Mesendoderm (in vitro differentiated cells): ENCODE results near the gene TDP2.
"Not testable (repeated sequence)": the region's sequence is repeated elsewhere in the genome, so short reads cannot be mapped to it uniquely, and the experiment has no call there.

Experiments
- DNase-seq: peaks from one replicate; pipeline ENCODE4 v3.0.0; 2013
- H2AK5ac ChIP-seq: 2 replicates; pipeline ENCODE4 v1.6.1; 2013; ENCODE audit warnings: low read length, inconsistent platforms
- H2BK120ac ChIP-seq: 2 replicates; pipeline ENCODE4 v1.6.1; 2013; ENCODE audit warnings: low read depth, mild to moderate bottlenecking, low read length, moderate library complexity, mixed read lengths
- H2BK15ac ChIP-seq: replicated peaks from 2 replicates; pipeline ENCODE4 v1.6.1; 2013; ENCODE audit warnings: low read depth, mild to moderate bottlenecking, moderate library complexity
- H2BK5ac ChIP-seq: 2 replicates; pipeline ENCODE4 v1.6.1; 2013; ENCODE audit warnings: low read length, inconsistent platforms
- H3K18ac ChIP-seq: 2 replicates; pipeline ENCODE4 v1.6.1; 2013; ENCODE audit warnings: mild to moderate bottlenecking, low read length, mixed read lengths
- H3K23ac ChIP-seq: one replicate; pipeline ENCODE4 v1.6.1; 2013; ENCODE audit warnings: low read length
- H3K27ac ChIP-seq: 2 replicates; pipeline ENCODE4 v1.5.1; 2013; ENCODE audit warnings: low read depth, mild to moderate bottlenecking, inconsistent platforms, low read length, moderate library complexity
- H3K27me3 ChIP-seq: 2 replicates; pipeline ENCODE4 v1.6.1; 2013; ENCODE audit warnings: low read length, control low read depth, mild to moderate bottlenecking, inconsistent platforms; ENCODE audit not compliant: insufficient read depth, poor library complexity
- H3K36me3 ChIP-seq: 2 replicates; pipeline ENCODE4 v1.6.1; 2013; ENCODE audit warnings: low read length, inconsistent platforms; ENCODE audit not compliant: control insufficient read depth, insufficient read depth
- H3K4ac ChIP-seq: one replicate; pipeline ENCODE4 v1.6.1; 2013; ENCODE audit warnings: low read depth, mild to moderate bottlenecking, low read length, moderate library complexity
- H3K4me1 ChIP-seq: 2 replicates; pipeline ENCODE4 v1.6.1; 2013; ENCODE audit warnings: low read depth, low read length, inconsistent platforms; ENCODE audit not compliant: control insufficient read depth
- H3K4me2 ChIP-seq: 2 replicates; pipeline ENCODE4 v1.6.1; 2013; ENCODE audit warnings: low read length
- H3K4me3 ChIP-seq: 2 replicates; pipeline ENCODE4 v1.5.1; 2013; ENCODE audit warnings: mild to moderate bottlenecking, low read length
- H3K56ac ChIP-seq: one replicate; pipeline ENCODE4 v1.6.1; 2013; ENCODE audit warnings: low read length
- H3K79me1 ChIP-seq: 2 replicates; pipeline ENCODE4 v1.6.1; 2013; ENCODE audit warnings: low read length, inconsistent platforms
- H3K79me2 ChIP-seq: 2 replicates; pipeline ENCODE4 v1.6.1; 2013; ENCODE audit warnings: mild to moderate bottlenecking, low read length; ENCODE audit not compliant: control insufficient read depth, insufficient read depth
- H3K9ac ChIP-seq: 2 replicates; pipeline ENCODE4 v1.6.1; 2013; ENCODE audit warnings: low read length, inconsistent platforms
- H4K5ac ChIP-seq: one replicate; pipeline ENCODE4 v1.6.1; 2013; ENCODE audit warnings: low read length
- H4K8ac ChIP-seq: one replicate; pipeline ENCODE4 v1.6.1; 2013; ENCODE audit warnings: low read depth, mild to moderate bottlenecking, control low read depth, low read length, moderate library complexity
- WGBS: extraction: QIAGEN DNeasy Blood & Tissue Kit; methylation state at CpG from one replicate; pipeline ENCODE4 v1.1.7; 2013; ENCODE audit warnings: low lambda C conversion rate, missing lambda C conversion rate; ENCODE audit not compliant: insufficient coverage; ENCODE audit errors: extremely low coverage; 5-methylcytosine and 5-hydroxymethylcytosine counted together

The TDP2 gene

DNA sequence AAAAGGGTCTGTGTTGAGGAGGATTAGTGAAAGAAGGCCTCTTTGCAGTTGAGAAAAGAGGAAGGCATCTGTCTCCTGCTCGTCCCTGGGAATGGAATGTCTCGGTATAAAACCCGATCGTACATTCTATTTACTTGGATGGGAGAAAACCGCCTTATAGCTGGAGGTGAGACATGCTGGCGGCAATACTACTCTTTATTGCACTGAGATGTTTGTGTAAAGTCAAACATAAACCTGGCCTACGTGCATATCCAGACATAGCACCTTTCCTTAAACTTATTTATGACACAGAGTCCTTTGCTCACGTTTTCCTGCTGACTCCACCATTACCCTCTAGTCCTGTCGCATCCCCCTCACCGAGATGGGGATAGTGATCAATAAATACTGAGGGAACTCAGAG lies 4.5 kb downstream of the TDP2 start:
- Histone ChIP-seq H3K27me3 (no peaks in the 10 kb centered on the region), H3K18ac (no peak overlapping the region), H3K4me3 (no peak overlapping the region), H3K23ac (no peak overlapping the region), H3K4me1 (no peaks in the 10 kb centered on the region), H3K79me2 (peaks cover 15% of the 10 kb centered on the region), H2BK120ac (no peak overlapping the region), H3K4ac (no peak overlapping the region), H3K9ac (no peak overlapping the region), H3K4me2 (no peak overlapping the region), H4K5ac (no peak overlapping the region), H2AK5ac (no peak overlapping the region), H3K56ac (no peak overlapping the region), H4K8ac (no peak overlapping the region), H2BK15ac (no peak overlapping the region), H2BK5ac (no peak overlapping the region), H3K27ac (no peak overlapping the region), H3K79me1 (peaks cover 4% of the 10 kb centered on the region), H3K36me3 (peaks cover 2% of the 10 kb centered on the region)
- WGBS = no CpG with 5 or more reads among the region's 10 CpGs
- DNase-seq = no peak

- H3K56ac ChIP-seq, H3K36me3 ChIP-seq, H3K4me1 ChIP-seq, H2BK120ac ChIP-seq, H3K4me2 ChIP-seq, H2BK5ac ChIP-seq, DNase-seq, H2BK15ac ChIP-seq, H3K23ac ChIP-seq, H4K5ac ChIP-seq, H3K4me3 ChIP-seq, H3K9ac ChIP-seq, H4K8ac ChIP-seq, H3K18ac ChIP-seq, H2AK5ac ChIP-seq, H3K79me1 ChIP-seq, H3K27me3 ChIP-seq, H3K27ac ChIP-seq, H3K4ac ChIP-seq: not testable (repeated sequence)
- WGBS = no CpG with 5 or more reads among the region's 5 CpGs
- H3K79me2 ChIP-seq = peaks cover 15% of the 10 kb centered on the region
Observed at GRCh38 chr6:24661759-24662158, 4.9 kb downstream of the TDP2 start.

DNA sequence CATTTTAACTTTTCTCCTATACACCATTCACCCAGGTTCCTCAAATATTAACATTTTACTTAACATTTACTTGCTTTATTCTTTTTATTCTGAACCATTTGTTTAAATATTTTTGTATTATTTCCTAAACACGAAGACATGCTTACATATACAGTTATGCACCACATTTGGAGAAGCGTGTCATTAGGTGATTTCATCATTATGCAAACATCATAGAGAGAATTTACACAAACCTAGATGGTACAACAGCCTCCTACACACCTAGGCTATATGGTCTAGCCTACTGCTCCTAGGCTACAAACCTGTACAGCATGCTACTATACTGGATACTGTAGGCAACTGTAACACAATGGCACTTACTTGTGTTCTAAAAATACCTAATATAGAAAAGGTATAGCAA lies 6.6 kb downstream of the TDP2 start:
- Histone ChIP-seq H4K8ac (no peak overlapping the region), H3K27ac (no peak overlapping the region), H2AK5ac (no peak overlapping the region), H3K4ac (no peak overlapping the region), H3K4me3 (no peak overlapping the region), H3K27me3 (no peaks in the 10 kb centered on the region), H2BK15ac (no peak overlapping the region), H3K18ac (no peak overlapping the region), H4K5ac (no peak overlapping the region), H3K79me1 (peaks cover 9% of the 10 kb centered on the region), H3K36me3 (peaks cover 2% of the 10 kb centered on the region), H3K56ac (no peak overlapping the region), H3K23ac (no peak overlapping the region), H3K79me2 (peaks cover 6% of the 10 kb centered on the region), H3K4me1 (no peaks in the 10 kb centered on the region), H2BK120ac (no peak overlapping the region), H3K9ac (no peak overlapping the region), H3K4me2 (no peak overlapping the region), H2BK5ac (no peak overlapping the region)
- 100% methylated on average over 1 of the region's 2 CpGs for WGBS
- no peak for DNase-seq

DNA sequence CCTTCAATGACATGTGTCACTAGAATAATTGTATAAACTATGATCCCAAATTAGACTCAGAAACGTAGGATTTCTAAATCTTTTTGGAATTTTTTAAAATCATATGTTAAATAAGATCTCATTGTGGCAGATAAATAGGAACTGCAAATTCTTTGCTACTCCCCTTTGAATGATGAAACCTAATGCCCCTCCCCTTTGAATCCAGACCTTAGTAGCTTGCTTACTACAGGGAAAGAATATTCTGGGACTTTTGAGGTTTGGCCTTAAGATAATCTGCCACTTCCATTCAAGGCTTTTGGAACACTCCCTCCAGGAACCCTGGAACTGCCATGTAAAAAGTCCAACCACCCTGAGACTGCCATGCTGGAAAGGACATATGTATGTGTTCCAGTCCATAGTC lies 7.1 kb downstream of the TDP2 start:
- H4K8ac ChIP-seq = no peak overlapping the region
- no peak overlapping the region for H3K27ac ChIP-seq
- H3K23ac ChIP-seq = no peak overlapping the region
- no peak overlapping the region for H4K5ac ChIP-seq
- H3K36me3 ChIP-seq = peaks cover 2% of the 10 kb centered on the region
- no peak overlapping the region for H3K4me2 ChIP-seq
- peaks cover 9% of the 10 kb centered on the region for H3K79me1 ChIP-seq
- H2BK5ac ChIP-seq = no peak overlapping the region
- H3K18ac ChIP-seq = no peak overlapping the region
- no peak overlapping the region for H2BK15ac ChIP-seq
- H2AK5ac ChIP-seq = no peak overlapping the region
- no peaks in the 10 kb centered on the region for H3K27me3 ChIP-seq
- no peak overlapping the region for H3K9ac ChIP-seq
- no CpG with 5 or more reads among the region's 1 CpG for WGBS
- DNase-seq = no peak
- no peaks in the 10 kb centered on the region for H3K4me1 ChIP-seq
- no peak overlapping the region for H3K4ac ChIP-seq
- H3K56ac ChIP-seq = no peak overlapping the region
- no peak overlapping the region for H3K4me3 ChIP-seq
- peaks cover 4% of the 10 kb centered on the region for H3K79me2 ChIP-seq
- H2BK120ac ChIP-seq = no peak overlapping the region

GRCh38 chr6:24658573-24659560 lies 7.8 kb downstream of the TDP2 start:
- no peak overlapping the region for H3K4ac ChIP-seq
- no CpG with 5 or more reads among the region's 9 CpGs for WGBS
- no peak overlapping the region for H3K56ac ChIP-seq
- no peak overlapping the region for H3K9ac ChIP-seq
- peaks cover 9% of the 10 kb centered on the region for H3K79me1 ChIP-seq
- no peak overlapping the region for H4K8ac ChIP-seq
- H4K5ac ChIP-seq = no peak overlapping the region
- peaks cover 2% of the 10 kb centered on the region for H3K36me3 ChIP-seq
- H3K4me1 ChIP-seq = no peaks in the 10 kb centered on the region
- no peak overlapping the region for H3K4me3 ChIP-seq
- H3K4me2 ChIP-seq = no peak overlapping the region
- H2BK5ac ChIP-seq = no peak overlapping the region
- H2BK120ac ChIP-seq = no peak overlapping the region
- no peak overlapping the region for H2AK5ac ChIP-seq
- H3K79me2 ChIP-seq = peaks cover 2% of the 10 kb centered on the region
- no peaks in the 10 kb centered on the region for H3K27me3 ChIP-seq
- no peak overlapping the region for H3K27ac ChIP-seq
- DNase-seq = peak; percentile 89
- no peak overlapping the region for H3K18ac ChIP-seq
- H2BK15ac ChIP-seq = no peak overlapping the region
- H3K23ac ChIP-seq = no peak overlapping the region
